ENCODE results near the gene MCFD2.
"Not testable (repeated sequence)": the region's sequence is repeated elsewhere in the genome, so short reads cannot be mapped to it uniquely, and the experiment has no call there.

MCFD2 gene

DNA sequence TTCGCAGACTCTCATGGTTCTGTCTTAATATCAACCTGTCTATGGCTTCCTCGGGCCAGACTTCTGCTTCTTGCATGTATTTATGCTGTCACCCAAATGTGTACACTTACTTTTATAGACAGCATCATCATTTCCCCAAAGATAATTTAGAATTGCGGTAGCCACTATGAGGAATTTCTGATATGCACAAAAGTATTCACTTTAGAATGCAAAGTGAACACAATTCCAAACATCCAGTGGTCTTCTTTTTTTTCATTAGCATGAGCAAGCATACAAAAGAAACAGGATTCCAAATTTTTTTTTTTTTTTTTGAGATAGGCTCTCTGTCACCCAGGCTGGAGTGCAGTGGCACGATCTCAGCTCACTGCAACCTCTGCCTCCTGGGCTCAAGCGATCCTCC is 21.0 kb upstream of the MCFD2 start:
- DNase-seq = no peak

DNA sequence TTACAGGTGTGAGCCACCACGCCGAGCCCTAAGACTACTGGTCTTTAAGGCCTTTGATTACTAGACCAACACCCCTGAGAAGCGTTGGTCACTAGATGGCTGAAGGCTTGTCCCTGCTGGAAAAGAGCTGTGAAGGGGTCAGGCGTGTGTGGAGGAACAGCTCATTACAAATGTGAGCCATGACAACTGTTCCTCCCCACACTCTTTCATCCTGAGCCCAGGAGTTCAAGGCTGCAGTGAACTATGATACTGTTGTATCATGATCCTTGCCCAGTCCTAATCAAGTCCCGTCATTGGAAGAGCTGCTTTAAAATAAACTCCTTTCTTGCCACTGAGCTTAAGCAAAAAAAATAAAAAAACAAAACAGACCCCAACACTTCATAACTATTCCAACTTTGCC is 19.5 kb upstream of the MCFD2 start:
- no peak for DNase-seq

DNA sequence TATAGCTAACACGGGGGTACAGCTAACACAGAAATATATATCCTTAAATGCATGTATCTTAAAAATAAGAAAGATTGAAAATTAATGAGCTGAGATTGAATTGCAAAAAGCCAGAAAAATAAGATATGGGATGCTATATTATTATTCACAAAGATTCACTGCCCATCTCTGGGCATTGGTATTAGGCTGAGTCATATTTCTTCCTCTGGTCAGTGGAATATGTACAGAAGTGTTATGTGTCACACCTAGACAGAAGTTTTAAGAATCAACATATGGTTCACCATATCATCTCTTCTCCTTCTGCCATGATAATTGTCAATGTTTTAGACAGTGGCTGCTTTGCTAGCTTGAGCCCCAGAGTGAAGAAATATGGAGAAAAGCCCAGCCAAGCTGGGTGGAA is 14.0 kb upstream of the MCFD2 start:
- no peak for DNase-seq

DNA sequence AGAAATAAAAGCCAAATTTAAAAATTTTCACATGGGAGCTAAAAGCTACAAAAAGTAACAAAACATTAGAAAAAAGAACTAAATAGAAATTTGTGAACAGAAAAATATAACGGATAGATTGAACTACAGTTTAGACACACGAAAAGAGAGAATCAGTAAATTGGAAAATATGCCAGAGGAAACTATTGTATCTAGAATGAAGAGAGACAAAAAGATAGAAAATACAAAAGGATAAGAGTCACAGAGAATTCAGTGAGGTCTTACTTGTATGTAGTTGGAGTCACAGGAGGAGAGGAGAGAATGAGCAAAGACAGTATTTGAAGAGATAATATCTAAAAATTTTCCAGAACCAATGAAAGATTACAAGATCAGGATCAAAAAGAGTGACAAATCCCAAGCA is 11.3 kb upstream of the MCFD2 start:
- DNase-seq = no peak

DNA sequence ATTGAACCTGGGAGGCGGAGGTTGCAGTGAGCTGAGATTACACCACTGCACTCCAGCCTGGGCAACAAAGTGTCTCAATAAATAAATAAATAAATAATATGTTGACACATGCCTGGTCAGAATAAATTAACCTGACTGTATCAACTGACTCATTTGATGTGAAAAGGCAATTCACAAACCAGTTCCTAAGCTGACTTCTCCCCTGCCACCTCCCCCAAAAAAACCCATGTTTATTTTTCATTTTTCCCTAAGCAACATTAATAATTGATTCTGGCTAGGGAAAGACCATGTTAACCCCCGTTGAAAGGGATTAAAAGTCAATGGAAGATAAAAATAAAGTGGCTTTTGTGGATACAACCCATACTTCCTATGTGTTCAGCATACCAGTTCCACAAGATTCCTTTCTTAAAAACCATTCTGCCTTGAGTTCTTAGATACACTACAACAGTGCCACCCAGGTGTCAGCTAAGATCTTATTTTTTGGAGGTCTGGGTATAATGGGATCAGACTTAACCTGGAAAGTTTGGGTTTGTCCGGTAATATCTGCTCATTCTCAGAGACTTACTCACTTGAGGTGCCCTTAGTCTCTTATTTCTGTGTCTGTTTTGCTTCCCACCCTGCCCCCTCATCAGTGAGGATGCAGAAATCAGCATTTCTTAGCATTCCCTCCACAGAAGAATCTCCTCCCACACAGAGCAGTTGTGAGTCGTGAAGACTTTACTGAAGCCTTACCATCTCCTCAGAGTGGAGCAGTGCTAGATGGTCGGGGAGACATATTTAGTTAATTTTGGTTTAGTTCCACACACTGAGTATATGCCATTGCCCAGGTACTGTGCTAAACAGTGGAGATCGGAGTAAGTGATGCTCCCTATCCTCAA is 10.1 kb upstream of the MCFD2 start:
- no peak for DNase-seq

DNA sequence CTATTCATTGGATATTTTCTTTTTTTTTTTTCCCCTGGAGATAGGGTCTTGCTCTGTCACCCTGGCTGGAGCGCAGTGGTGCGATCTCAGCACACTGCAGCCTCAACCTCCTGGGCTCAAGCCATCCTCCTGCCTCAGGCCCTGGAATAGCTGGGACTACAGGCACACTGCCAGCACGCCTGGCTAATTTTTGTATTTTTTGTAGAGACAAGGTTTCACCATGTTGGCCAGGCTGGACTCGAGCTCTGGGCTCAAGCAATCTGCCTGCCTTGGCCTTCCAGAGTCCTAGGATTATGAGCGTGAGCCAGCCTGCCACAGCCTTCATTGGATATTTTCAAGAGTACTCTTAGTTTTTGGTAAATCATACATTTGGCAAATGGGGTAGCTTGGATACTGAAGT is 9.0 kb upstream of the MCFD2 start:
- DNase-seq = no peak

DNA sequence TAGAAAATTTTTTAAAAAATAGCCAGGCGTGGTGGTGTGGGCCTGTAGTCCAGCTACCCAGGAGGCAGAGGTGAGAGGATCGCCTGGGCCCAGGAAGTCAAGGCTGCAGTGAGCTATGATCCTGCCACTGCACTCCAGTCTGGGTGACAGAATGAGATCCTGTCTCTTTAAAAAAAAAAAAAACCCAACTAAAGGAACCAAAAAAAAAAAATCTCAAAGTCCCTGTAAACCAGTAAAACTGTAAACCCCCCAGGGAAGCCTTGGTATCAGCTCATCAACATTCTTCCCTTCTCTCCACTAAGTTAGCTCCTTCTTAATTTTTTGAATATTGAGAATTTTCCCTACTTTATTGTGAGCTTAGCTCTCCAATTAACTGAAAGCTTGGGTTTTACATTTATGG is 8.4 kb upstream of the MCFD2 start:
- no peak for DNase-seq

DNA sequence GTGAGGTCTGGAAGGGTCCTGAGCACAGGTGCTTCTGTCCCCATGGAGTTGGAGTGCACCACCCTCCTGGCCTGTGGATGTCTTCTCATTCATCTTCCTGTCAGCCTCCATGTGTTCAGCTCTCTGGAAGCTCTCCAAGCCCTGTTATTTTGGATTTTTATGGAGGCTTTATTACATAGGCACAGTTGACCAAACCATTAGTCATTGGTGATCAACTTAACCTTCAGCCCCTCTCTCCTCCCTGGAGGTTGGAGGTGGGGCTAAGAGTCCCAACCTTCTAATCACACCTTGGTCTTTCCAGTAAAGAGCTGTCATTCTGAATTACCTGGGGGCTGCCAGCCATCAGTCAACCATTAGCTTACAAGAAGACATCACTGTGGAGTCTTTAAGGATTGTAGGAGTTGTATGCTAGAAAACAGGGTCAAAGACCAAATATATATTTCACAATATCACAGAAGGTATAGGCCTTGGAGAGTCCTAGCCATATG is 7.5 kb upstream of the MCFD2 start:
- DNase-seq = no peak

DNA sequence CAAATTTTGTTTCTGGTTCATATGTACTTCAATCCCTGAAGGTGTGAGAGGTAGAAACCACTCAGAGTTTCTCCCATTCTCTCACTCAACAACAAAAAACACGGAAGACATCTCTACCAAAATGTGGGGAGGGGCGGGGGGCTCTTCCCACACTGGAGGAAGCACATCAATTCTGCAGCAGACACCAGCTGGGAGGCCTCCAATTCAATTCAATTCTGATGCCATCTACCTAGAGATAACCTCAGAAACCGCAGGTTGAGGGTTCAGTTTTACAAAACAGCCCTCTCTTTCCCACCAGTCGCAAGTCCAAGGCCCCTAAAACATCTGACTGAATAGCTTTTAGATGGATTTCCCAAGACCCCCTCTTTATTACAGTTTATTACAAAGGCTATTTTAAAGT is 7.0 kb upstream of the MCFD2 start:
- DNase-seq = no peak

DNA sequence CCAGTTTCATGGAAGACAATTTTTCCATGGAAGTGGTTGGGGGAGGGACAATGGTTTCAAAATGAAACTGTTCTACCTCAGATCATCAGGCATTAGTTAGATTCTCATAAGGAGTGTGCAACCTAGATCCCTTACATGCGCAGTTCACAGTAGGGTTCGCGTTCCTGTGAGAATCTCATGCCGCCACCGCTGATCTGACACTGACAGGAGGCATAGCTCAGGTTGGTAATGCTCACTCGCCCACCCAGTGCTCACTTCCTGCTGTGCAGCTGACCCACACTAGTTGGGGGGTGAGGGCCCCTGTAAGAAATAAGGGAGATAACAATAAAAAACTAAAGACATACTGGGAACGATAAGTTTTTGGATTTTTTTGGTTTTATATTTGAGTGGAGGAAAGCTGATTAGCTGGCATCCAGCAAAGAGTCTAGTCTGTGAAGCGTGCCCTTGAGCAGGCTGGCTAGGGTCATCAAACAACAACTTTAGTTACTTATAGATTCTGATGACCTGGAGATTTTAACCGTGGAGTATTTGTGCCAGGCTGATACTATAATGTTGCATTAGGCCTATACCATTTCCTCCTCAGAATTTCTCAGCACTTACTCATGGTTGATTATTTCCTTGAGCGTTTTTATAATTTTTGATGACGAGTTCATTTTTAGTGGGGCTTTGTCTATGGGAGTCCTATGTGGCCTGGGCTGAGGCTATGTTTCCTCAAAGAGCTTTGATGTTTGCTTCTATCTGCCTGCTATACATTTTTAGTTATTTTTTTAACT is 6.3 kb upstream of the MCFD2 start:
- DNase-seq = no peak

DNA sequence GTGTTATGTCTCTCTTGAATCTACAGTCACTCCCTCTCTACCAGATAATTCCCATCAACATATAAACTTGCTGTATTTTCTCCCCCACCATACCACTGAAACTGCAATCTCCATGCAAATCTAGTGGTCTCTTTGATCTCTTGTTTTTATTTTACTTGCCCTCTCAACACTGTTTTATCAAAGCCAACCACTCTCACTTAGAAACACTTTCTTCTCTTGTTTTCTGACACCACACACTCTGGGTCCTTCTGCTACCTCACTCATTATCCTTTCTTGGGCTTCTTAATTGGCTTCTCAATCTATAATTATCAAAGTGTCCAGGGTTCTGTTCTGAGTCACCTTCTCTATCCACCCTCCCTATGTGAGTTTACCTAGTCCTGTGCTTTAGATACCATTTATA is 2.0 kb upstream of the MCFD2 start:
- DNase-seq = no peak

DNA sequence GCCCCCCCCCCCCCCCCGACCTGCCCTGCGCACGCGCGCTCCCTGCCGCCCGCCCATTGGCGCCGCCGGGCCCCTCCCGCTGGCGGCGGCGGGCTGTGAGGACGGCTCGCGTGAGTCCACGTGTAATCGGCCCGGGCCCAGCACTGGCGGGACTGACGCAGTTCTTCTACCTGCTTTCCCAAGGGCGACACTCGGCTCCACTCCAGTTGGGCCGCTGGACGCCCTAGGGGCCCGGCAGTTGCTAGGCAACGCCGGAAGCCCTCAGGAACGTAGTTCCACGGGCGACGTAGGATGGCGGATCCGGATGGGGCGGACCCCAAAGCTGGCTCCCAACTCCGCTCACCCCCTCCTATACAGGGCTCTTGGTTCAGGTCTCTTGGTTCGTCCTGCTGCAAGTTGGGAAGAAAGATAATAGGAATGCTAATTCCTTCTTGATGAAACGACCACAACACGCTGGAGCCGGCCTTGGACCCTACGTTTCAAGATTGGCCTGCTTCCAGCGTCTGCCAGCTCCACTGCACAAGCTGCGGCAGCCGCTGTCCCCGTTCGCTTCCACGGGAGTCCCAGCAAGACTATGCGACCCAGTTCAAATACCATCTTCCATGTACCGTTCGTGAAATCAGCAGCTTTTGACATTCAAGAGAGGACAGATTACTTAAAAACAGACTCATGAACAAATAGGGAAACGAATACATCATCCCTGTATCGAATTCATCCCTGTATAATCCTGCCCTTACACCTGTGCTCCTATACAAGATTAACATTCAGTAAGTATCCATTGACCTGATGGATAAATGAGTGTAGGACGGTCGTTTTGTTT is 415 bp upstream of the MCFD2 start:
- DNase-seq = peak; percentile 77

DNA sequence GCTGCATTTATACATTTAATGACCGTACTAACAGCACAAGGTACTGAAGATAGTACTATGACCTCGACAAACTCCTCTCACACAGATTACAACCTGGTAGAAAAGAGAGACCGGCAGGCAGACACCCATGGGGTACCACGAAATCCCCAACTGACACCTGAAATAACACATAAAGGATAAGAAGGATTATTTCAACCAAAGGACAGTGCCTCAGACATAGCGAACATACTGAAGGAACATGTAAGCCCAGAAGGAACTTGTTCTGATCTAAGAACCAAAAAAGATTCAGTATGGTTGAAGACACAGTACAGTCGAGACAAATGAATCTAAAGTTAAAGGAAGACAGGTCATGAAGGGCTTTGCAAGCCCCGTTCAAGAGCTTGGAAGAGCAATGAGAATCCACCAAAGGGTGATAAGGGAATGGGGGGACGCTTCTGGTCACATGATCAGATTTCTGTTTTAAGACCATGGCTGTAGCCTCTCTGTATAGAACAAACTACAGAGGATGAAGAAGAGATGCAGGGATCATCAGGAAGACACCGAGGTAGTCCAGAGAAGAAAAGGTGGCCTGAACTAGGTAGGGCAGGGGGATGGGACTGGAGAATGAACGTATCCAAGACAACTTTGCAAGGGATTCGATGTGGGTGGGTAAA is 902 bp downstream of the MCFD2 start:
- DNase-seq = no peak

DNA sequence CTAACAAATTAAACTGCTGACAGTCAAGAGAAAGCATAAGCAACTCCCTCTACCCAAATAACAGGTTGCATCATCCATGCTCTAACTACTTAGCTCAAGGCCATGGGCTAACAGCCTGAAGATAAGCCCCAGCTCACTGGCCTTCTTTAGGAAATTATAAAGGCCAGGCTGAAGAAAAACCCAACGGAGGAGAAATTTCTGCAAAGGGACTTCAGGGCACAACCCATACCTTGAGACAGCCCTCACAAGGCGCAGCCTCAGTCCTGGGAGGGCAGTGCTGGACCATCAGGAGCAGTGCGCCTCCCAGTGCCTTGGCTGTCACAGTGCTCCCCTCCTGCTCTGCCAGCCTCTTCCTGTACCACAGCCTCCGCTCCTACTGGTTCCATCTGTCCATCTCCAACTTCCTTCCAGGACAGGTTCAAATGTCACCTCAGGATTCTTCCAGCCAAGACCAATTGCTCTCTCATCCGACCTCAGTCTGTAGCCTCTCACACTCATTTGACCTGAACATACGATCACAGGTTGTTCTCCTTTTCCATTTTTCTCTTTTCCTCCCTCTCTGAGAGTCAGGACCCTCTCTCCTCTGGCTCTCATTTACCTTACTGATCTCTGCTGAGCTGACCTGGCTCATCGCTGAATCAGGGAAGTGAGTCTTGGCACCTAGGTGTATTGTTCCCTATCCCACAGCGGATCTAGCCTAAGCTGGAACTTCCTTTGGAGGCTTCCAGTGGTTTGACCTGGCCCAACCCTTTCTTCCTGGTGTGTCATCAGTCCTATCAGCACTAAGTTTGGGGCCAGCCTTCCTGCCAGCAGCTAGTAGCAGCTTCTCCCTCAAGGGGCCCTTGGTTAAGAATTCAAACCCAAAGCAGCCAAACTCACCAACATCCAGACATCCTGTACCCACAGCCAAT is 1.9 kb downstream of the MCFD2 start:
- no peak for DNase-seq

DNA sequence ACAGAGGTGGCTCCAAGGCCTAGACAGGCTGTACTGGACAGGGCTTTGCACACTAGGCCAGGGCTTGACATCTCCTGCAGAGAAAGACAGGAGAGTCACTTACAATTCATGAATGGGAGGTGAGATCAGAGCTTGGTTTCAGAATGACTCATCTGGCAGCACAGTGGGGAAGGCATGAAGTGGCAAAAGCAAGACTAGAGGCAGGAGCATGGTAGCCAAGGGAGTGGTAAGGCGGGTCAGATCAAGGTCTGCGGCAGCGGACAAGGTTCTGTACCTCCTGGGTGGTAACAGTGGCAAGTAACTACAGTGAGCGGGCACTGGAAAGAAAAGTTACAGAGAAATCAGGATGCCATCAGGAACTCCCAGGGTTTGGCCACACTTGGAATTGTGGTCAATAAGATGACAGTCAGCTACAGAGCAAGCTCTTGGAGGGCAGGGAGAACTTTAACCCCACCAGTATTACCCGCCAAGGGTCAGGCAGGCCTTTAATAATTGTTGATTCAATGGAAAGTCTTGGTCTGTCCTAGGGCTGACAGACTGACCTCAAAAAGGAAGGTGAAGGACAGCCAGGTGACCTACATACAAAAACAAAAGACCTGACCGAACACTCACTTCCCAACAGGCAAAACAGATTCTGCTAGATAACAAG is 5.7 kb downstream of the MCFD2 start:
- DNase-seq = no peak

DNA sequence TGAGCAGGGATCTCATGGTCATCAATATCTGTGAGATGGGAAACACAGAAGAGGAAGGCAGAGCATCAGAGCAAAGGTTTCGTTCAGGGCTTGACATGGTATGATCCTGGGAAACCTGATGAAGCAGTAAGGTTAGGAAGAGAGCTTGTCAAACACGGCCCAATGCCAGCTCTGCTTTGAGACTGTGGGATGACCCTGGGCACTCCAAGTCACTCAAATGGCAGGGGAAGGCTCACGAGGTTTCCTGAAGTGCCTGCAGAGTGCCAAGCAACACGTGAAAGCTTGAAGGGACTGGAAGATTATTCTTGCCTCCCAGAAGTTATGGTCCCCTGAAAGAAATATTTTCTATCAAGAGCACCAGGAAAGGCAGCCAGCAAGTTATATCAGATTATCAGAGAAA is 6.5 kb downstream of the MCFD2 start:
- no peak for DNase-seq

DNA sequence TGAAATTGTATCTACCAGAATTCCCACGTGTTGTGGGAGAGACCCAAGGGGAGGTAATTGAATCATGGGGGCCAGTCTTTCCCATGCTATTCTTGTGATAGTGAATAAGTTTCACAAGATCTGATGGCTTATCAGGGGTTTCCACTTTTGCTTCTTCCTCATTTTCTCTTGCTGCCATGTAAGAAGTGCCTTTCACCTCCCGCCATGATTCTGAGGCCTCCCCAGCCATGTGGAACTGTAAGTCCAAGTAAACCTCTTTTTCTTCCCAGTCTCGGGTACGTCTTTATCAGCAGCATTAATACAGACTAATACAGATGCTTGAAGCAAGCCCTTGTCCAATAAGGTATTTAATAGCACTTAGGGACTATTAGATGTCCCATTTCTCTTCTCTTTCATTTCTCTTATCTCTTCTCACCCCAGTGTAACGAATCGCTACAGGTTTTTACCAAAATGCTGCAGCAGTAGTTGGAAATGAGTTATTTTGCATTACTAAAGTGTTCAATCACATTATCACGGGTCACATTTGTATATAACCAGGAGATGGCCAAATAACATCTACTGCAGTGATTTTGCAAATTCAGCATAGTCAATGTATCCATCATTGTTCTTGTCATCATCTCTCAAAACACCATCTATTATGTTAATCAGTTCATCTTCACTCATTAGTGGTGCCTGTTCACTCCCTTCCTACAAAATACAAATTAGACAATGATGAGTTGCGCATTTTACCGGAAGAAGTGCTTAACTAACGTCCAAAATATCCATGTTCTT is 10.5 kb downstream of the MCFD2 start:
- DNase-seq = not testable (repeated sequence)

DNA sequence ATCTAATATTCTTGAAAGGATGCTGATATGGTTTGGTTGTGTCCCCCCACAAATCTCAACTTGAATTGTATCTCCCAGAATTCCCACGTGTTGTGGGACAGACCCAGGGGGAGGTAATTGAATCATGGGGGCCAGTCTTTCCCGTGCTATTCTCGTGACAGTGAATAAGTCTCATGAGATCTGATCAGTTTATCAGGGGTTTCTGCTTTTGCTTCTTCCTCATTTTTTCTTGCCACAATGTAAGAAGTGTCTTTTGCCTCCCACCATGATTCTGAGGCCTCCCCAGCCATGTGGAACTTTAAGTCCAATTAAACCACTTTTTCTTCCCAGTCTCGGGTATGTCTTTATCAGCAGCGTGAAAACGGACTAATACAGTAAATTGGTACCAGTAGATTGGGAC is 12.6 kb downstream of the MCFD2 start:
- not testable (repeated sequence) for DNase-seq

DNA sequence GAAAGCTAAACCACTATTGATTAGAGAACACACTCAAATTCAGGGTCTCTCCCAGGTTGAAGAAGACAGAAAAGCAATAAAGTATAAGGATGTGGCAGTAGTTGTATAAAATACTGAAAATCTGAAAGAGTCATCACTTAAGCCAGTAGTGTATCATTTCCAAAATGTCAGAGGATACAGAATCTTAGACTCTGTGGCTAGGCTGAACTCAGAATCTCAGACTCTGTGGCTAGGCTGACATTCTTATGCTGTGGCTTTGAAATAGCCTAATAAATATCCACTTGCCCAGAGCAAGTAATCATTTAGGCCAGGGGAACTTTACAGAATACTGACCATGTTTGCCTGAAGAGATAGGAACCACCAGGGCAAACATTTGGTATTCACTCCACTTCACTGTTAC is 13.1 kb downstream of the MCFD2 start:
- no peak for DNase-seq

DNA sequence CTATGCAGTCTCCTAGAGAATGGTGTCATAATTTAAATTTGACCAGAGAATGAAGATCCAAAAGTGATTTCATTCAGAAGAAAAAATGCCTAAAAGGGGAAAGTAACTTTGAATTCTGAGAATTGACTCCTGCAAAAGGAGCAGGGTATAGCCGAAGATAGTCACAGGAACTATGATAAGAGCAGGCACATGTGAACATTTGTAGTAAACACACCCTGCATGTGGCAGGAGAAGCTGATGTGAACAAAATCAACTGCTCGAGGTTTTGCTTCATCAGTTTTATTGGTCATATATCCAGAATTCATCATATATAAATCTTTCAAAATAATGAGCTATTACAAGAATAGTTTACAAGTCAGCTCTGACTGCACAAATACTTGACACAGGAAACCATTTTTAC is 14.0 kb downstream of the MCFD2 start:
- DNase-seq = no peak
